Measurements from ENCODE around the gene UCN3.

Gene UCN3

GRCh38 chr10:5364890-5365338 lies at the start of gene UCN3:
TSS of gene UCN3 (plus strand) at chr10:5364966. CDS start at chr10:5373721, 8,755 bp downstream.
- in situ Hi-C loops (cut with MboI; ENCODE audit: low sequenced_read_pairs), result no loop called here

GRCh38 chr10:5317547-5318107 lies 47.1 kb upstream of the UCN3 start:
- in situ Hi-C loops (cut with MboI; ENCODE audit: low sequenced_read_pairs), result no loop called here

GRCh38 chr10:5318148-5318547 lies 46.6 kb upstream of the UCN3 start:
- in situ Hi-C loops (cut with MboI; ENCODE audit: low sequenced_read_pairs), result no loop called here

DNA sequence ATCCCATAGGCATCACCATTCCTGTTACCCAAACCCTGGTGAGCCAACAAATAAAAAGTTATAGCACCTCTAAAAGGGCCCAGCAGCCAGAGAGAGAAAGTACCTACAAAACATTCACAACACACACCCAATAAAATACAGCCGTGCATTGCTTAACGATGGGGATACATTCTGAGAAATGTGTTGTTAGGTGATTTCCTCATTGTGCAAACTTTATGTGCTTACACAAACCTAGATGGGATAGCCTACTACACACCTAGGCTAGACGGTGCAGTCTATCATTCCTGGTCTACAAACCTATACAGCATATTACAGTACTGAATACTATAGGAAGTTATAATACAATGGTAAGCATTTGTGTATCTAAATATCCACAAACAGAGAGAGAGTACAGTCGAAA lies 44.9 kb upstream of the UCN3 start:
- in situ Hi-C loops (cut with MboI; ENCODE audit: low sequenced_read_pairs), result no loop called here

- in situ Hi-C loops (cut with MboI; ENCODE audit: low sequenced_read_pairs), result no loop called here
Measured at GRCh38 chr10:5321273-5321672, 43.5 kb upstream of the UCN3 start.

- in situ Hi-C loops (cut with MboI; ENCODE audit: low sequenced_read_pairs), result no loop called here
Measured at GRCh38 chr10:5323446-5323845, 41.3 kb upstream of the UCN3 start.

- in situ Hi-C loops (cut with MboI; ENCODE audit: low sequenced_read_pairs), result no loop called here
Measured at GRCh38 chr10:5325076-5325475, 39.7 kb upstream of the UCN3 start.

DNA sequence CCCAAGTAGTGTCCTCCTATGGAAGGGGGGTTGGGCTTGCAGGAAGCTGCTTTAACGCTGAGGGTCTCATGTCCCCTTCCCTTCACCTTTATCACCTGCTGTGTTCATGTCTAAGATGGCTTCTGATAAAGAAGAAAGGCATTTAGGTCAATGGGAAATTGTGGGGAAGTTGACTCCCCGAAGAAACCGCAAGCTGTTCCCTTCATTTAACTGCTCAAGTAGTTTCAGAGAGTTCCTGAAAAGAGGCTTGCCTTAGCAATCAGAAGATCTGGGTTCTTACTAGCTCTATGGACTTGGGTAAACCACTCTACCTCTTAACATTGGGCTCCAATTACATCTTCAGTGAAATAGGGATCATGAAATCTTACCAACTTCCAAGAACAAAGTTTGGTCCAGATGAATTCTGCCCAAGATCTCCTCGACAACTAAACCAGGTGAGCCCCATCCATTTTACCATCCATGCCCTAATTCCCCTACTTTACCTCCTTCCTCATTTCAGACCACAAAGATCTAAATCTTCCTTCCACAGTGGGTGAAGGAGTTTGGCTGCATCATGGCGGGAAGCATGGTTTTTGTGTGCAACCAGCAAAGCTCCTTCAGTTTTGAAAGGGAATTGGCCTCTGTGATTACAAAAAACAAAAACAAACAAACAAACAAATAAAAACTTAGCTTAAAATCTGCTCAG lies 30.4 kb upstream of the UCN3 start:
- in situ Hi-C loops (cut with MboI; ENCODE audit: low sequenced_read_pairs), result no loop called here

DNA sequence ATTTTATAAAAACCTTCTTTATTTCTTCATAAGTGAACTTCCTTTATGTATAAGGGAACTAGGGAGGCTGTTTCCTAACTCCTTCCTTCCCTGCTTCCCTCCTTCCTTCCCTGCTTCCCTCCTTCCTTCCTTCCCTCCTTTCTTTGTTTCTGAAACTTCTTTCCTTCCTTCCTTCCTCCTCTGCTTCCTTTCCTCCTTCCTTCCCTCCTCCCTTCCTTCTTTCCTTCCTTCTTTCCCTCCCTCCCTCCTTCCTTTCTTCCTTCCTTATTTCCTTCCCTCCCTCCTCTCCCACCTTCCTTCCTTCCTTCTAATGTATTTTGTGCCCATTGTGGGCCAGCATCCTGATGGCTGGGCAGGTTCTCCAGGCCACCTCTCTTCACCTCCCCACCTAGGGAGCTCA lies 26.8 kb upstream of the UCN3 start:
- in situ Hi-C loops (cut with MboI; ENCODE audit: low sequenced_read_pairs), result no loop called here

- in situ Hi-C loops (cut with MboI; ENCODE audit: low sequenced_read_pairs), result no loop called here
Measured at GRCh38 chr10:5343092-5343491, 21.7 kb upstream of the UCN3 start.

DNA sequence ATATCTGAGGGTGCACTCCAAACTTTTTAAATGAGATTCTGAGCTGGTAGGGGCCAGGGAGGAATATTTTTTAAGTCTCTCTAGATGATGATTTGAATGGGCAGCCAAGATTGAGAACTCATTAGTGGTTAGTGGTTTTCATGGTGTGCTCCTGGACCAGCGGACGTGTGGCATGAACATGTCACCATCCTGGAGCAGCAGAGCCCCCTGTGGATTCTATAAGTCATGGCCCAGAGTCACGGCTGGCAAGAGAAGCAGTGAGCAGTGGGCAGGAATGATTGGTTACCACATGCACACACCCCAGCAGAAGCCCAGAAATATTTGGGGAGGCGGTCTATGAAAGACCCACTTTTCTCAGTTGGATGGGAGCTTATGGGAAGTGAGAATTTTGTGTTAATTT lies 21.2 kb upstream of the UCN3 start:
- in situ Hi-C loops (cut with MboI; ENCODE audit: low sequenced_read_pairs), result no loop called here

GRCh38 chr10:5343979-5344378 lies 20.8 kb upstream of the UCN3 start:
- in situ Hi-C loops (cut with MboI; ENCODE audit: low sequenced_read_pairs), result no loop called here

DNA sequence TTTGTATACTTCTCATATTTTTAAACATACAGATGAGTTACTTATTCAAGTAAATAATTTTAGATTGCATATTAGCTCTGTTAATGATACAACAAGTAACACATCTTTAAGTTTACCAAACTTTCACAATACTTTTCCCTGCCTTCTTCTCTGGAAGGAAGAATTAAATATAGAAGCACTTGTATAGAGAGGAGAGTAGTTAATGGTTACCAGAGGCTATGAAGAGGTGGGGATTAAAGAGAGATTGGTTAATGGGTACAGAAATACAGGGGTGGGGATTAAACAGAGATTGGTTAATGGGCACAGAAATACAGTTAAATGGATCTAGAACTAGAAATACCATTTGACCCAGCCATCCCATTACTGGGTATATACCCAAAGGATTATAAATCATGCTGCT lies 20.0 kb upstream of the UCN3 start:
- in situ Hi-C loops (cut with MboI; ENCODE audit: low sequenced_read_pairs), result no loop called here

- in situ Hi-C loops (cut with MboI; ENCODE audit: low sequenced_read_pairs), result no loop called here
Measured at GRCh38 chr10:5346881-5347280, 17.9 kb upstream of the UCN3 start.

- in situ Hi-C loops (cut with MboI; ENCODE audit: low sequenced_read_pairs), result no loop called here
Measured at GRCh38 chr10:5349362-5349761, 15.4 kb upstream of the UCN3 start.

DNA sequence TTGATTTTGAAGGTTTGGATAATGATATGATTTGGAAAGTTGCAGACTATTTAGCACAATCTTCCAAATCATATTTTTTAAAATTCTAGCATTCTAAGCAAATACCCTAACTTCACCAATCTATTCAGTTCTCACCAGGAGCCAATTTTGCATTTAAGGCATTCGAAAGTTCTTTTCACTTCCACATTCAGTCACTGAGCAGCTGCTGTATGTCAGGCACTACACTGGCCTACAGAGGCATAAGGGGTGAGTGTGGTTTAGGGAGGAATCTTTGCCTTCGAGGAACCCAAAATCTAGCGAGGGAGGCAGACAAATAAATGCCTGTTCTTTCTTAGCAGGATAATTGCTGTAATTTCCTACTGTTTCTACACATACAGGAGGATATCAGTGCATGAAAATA lies 10.7 kb upstream of the UCN3 start:
- in situ Hi-C loops (cut with MboI; ENCODE audit: low sequenced_read_pairs), result no loop called here

DNA sequence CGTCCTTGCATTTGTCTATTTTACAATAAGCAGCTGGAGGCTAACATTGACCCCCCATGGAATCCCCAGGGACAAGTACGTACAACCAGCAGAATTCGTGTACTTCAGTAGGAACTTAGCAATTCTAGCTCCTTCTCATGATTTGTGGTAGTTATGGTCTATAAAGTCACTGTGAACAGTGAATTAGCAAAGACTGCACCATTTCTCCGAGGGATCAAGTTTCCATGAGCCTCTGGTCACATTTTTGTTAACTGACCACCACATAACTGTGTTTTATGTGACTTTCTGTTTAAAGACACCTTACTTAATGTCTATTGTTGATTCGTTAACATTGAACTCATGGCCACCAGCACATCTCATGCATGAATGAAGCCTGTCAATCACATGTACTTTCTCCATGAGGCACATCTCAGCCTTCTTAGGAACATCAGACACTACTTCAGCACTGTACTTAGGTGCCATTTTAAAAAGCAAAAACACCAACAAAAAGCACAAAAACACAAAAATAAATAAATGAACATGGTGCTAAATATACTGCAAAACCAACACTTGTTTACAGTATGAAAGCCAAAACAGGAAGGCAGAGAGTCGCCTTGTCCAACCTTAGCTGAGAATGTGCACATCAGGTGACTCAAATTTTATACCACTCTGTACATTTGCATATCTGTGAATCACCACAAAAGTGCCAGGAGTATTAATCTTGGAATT lies 9.0 kb upstream of the UCN3 start:
- in situ Hi-C loops (cut with MboI; ENCODE audit: low sequenced_read_pairs), result no loop called here

DNA sequence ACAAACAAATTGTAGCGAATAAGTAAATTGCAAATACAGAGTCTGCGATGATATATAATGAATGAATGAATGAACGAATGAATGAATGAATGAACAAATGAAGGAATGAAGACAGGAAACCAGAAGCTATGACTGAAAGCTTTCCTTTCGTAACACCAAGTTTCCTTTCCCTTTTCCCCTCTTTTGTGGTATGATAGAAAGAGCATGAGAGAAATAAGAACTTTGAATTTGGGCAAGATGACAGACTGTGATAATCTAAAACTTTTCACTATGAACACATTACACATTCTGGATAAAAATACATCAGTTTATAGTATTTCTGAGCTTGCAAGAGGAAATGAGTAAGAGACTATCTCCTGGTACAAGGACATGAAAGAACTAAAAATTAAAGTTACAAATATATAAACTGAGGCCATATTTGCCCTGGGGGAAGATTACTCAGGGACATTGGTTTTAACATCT lies 8.4 kb upstream of the UCN3 start:
- in situ Hi-C loops (cut with MboI; ENCODE audit: low sequenced_read_pairs), result no loop called here

DNA sequence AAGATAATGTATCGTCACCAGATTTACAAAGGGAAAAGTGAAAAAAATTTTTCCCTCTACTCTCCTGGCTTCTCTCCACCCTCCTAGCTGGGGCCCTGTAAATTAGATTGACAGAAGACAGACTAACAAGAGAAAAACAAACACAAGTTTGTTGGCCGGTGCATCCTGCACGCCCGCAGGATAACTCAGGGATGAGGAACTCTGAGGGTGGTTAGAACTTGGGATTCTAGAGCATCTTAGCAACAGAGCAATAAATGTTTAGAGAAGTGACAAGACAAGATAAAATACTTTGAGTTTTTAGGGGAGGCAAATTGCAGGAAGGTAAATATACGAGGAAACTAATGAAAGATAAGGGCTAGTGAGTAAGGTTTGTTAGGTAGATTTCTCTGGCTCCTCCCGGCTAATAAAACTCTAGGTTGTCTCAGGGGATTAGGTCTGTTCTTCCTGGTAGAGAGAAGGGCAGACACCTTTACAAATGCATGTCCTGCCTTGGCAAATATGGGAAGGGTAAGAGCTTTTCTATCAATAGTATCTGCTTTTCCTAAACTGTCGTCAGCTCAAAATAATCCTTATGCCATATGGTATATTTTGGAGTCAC lies 4.3 kb upstream of the UCN3 start:
- in situ Hi-C loops (cut with MboI; ENCODE audit: low sequenced_read_pairs), result no loop called here

- in situ Hi-C loops (cut with MboI; ENCODE audit: low sequenced_read_pairs), result no loop called here
Measured at GRCh38 chr10:5361966-5362365, 2.8 kb upstream of the UCN3 start.

DNA sequence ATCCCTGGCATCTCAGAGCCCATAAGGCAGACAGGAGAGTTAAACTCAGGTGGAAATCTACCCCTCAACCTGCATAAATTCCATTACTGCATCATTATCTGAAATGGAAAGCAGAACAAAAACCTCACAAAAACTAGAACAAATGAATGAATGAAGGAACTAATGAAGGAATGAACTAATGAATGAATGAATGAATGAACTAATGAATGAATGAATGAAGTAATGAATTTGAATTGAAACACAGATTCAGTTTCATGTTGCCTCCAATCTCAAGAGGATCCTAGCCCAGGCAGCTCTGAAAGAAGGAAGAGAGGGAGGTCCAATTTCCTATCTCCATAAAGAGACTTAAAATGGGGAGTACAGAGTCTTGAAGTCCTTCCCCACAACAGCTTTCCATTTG lies 1.9 kb upstream of the UCN3 start:
- in situ Hi-C loops (cut with MboI; ENCODE audit: low sequenced_read_pairs), result no loop called here

- in situ Hi-C loops (cut with MboI; ENCODE audit: low sequenced_read_pairs), result no loop called here
Measured at GRCh38 chr10:5364374-5364773, 392 bp upstream of the UCN3 start.
